OCI-LY1 (cell line): ENCODE results near the gene CBLB.

Source experiments
- EZH2 ChIP-seq: fragments of 200-600 bp; sonication (generic), shearing (Covaris generic); IDR thresholded peaks from 2 replicates; pipeline ENCODE4 v1.8.0; 2017; ENCODE audit warnings: borderline replicate concordance, mixed run types, mild to moderate bottlenecking, antibody characterized with exemption, low read length, moderate library complexity, mixed read lengths
- TF ChIP-seq, protein P1 (sequence below): fragments of 200-600 bp; sonication (generic), shearing (Covaris generic); IDR thresholded peaks from 2 replicates; pipeline ENCODE4 v1.5.1; 2017; ENCODE audit warnings: mild to moderate bottlenecking, antibody characterized with exemption, low read length, moderate library complexity, mixed read lengths

DNA sequence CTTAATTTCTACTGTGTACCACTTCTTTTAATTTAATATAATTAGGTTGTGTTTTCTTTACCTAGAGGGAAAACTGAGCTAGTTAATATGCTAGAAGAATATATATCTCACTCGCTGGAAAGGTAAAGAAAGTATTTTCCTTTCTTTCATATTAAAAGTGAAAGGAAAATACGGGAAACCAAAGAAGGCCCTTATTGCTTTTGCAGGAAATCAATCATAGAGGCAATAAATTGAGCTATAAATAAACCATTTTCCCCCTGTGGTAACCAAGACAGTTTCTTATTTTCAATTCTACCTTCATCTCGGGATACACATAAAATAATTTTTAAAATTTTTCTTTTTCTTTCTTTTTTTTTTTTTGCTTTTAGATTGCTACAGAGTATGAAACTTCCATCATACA lies 101.6 kb downstream of the CBLB start:
- TF ChIP-seq, protein P1, sequence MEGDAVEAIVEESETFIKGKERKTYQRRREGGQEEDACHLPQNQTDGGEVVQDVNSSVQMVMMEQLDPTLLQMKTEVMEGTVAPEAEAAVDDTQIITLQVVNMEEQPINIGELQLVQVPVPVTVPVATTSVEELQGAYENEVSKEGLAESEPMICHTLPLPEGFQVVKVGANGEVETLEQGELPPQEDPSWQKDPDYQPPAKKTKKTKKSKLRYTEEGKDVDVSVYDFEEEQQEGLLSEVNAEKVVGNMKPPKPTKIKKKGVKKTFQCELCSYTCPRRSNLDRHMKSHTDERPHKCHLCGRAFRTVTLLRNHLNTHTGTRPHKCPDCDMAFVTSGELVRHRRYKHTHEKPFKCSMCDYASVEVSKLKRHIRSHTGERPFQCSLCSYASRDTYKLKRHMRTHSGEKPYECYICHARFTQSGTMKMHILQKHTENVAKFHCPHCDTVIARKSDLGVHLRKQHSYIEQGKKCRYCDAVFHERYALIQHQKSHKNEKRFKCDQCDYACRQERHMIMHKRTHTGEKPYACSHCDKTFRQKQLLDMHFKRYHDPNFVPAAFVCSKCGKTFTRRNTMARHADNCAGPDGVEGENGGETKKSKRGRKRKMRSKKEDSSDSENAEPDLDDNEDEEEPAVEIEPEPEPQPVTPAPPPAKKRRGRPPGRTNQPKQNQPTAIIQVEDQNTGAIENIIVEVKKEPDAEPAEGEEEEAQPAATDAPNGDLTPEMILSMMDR = no peak
- TF ChIP-seq EZH2 = no peak
